Uterus (tissue), 4 donors: Measurements from ENCODE around the gene COL26A1. TPM values are rescaled to one million over a fixed set of nuclear protein-coding genes. Genes with fewer than 3 reads are reported as not detected.

Source experiments
- DNase-seq, 2 donors: peaks; one replicate each; pipeline ENCODE4 v3.0.0-alpha.2; 2019 to 2020
- H3K27ac ChIP-seq, 2 donors: fragments of 200-600 bp; sonication (generic); 1 replicate in 1 of 2; 2 replicates in 1 of 2; pipeline ENCODE4 v1.5.1; 2016 to 2018
- H3K27me3 ChIP-seq, 2 donors: fragments of 200-600 bp; sonication (generic); one replicate each; pipeline ENCODE4 v1.5.1; 2018 to 2019; ENCODE audit warnings: control low read depth in 1 of 2
- H3K36me3 ChIP-seq, 2 donors: fragments of 200-600 bp; sonication (generic); one replicate each; pipeline ENCODE4 v1.5.1; 2019; ENCODE audit warnings: control low read depth in 1 of 2
- H3K4me1 ChIP-seq, 2 donors: fragments of 200-600 bp; sonication (generic); one replicate each; pipeline ENCODE4 v1.5.1; 2018 to 2019; ENCODE audit warnings: control low read depth in 1 of 2
- H3K4me3 ChIP-seq, 2 donors: fragments of 200-600 bp; sonication (generic); 1 replicate in 1 of 2; 2 replicates in 1 of 2; pipeline ENCODE4 v1.5.1; 2018 to 2019; ENCODE audit warnings: mild to moderate bottlenecking in 1 of 2
- H3K9me3 ChIP-seq, 2 donors: fragments of 200-600 bp; sonication (generic); one replicate each; pipeline ENCODE4 v1.5.1; 2019; ENCODE audit warnings: control low read depth in 1 of 2
- POLR2A ChIP-seq, 2 donors: fragments of 450-650 bp; IDR thresholded peaks; one replicate each; pipeline ENCODE4 v1.6.1; 2016; ENCODE audit warnings: antibody characterized with exemption in 2 of 2, mild to moderate bottlenecking in 1 of 2, moderate library complexity in 1 of 2
- intact Hi-C: fragments of 100-400 bp; cut with DNase I; formaldehyde crosslinking; loops from one replicate; pipeline ENCODE4 v1.15.1; 2023; ENCODE audit warnings: low total_unique reads
- total RNA-seq, 4 donors: library from RNA; depleted of rRNA in 3 of 4; stranded (reverse); fragments of >200 nt in 3 of 4; gene quantifications; one replicate each; pipeline versions ENCODE4 v1.1.0 to v1.2.4, GENCODE V29; 2014 to 2023
- TF ChIP-seq, protein P1 (sequence below), 4 experiments: fragments of 200-600 bp in 2 of 4; fragments of 450-650 bp in 2 of 4; sonication (generic) in 2 of 4; IDR thresholded peaks; one replicate each; pipeline ENCODE4 v1.5.1; 2016 to 2019; ENCODE audit warnings: antibody characterized with exemption in 4 of 4, mild to moderate bottlenecking in 2 of 4, moderate library complexity in 1 of 4
- donor health status: DM: yes; HTN: yes; CAD: no.

The COL26A1 gene
- total RNA-seq, 4 donors from 2014 or later = 0.30 to 11.8 TPM; not detected in 2

DNA sequence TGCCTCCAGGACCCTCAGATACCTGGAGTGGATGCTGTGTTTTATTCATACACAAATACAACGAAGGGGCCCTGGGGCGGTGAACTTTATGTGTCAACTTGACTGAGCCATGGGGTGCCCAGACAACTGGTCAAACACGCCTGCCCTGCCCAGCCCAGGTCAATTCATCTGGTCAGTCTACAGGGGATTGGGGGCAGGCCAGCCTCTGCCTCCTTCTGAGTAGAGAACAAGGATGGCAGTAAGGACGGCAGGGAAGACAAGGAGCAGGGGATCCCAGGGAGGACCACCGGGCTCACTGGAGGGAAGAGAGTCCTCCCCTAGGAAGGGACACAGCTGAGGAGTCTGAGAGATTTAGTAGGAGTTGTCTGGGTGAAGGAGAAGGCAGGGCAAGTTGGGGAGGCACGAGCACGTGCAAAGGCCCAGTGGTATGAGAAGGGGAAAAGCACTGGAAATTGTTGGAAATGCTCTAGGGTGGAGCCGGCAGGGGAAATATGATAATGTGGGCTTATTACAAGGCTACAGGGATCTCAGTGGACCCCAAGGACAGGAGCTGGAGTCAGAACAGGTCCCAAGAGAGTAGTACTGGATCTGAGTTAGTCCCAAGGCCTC is 203.0 kb downstream of the COL26A1 start:
- no peaks in the 10 kb centered on the region for H3K27me3 ChIP-seq
- no peaks in the 10 kb centered on the region for H3K36me3 ChIP-seq
- H3K27ac ChIP-seq = no peak overlapping the region
- H3K4me1 ChIP-seq = no peaks in the 10 kb centered on the region
- no peaks in the 10 kb centered on the region for H3K9me3 ChIP-seq
- peak in 1 of 2 donors; percentile 5 for DNase-seq
- TF ChIP-seq, protein P1, sequence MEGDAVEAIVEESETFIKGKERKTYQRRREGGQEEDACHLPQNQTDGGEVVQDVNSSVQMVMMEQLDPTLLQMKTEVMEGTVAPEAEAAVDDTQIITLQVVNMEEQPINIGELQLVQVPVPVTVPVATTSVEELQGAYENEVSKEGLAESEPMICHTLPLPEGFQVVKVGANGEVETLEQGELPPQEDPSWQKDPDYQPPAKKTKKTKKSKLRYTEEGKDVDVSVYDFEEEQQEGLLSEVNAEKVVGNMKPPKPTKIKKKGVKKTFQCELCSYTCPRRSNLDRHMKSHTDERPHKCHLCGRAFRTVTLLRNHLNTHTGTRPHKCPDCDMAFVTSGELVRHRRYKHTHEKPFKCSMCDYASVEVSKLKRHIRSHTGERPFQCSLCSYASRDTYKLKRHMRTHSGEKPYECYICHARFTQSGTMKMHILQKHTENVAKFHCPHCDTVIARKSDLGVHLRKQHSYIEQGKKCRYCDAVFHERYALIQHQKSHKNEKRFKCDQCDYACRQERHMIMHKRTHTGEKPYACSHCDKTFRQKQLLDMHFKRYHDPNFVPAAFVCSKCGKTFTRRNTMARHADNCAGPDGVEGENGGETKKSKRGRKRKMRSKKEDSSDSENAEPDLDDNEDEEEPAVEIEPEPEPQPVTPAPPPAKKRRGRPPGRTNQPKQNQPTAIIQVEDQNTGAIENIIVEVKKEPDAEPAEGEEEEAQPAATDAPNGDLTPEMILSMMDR (IDR thresholded peaks at IDR 0.05) = no peak
- no peak for TF ChIP-seq POLR2A (IDR thresholded peaks at IDR 0.05)
- intact Hi-C loops = no loop called here
- no peak overlapping the region for H3K4me3 ChIP-seq

GRCh38 chr7:101567230-101567629 is 204.6 kb downstream of the COL26A1 start:
- Histone ChIP-seq H3K9me3 (peaks cover 0 to 5% of the 10 kb centered on the region in 2 donors), H3K36me3 (no peaks in the 10 kb centered on the region), H3K4me3 (no peak overlapping the region), H3K27ac (no peak overlapping the region), H3K27me3 (no peaks in the 10 kb centered on the region), H3K4me1 (no peaks in the 10 kb centered on the region)
- intact Hi-C loops = no loop called here
- no peak for DNase-seq
- TF ChIP-seq, protein P1 (IDR thresholded peaks at IDR 0.05) = no peak
- TF ChIP-seq POLR2A (IDR thresholded peaks at IDR 0.05) = no peak

GRCh38 chr7:101572156-101572555 is 209.5 kb downstream of the COL26A1 start:
- H3K4me3 ChIP-seq = no peak overlapping the region
- TF ChIP-seq, protein P1 (IDR thresholded peaks at IDR 0.05) = no peak
- no peak for TF ChIP-seq POLR2A (IDR thresholded peaks at IDR 0.05)
- no peaks in the 10 kb centered on the region for H3K36me3 ChIP-seq
- H3K27me3 ChIP-seq = no peaks in the 10 kb centered on the region
- intact Hi-C loops = no loop called here
- peaks cover 0 to 6% of the 10 kb centered on the region in 2 donors for H3K9me3 ChIP-seq
- no peaks in the 10 kb centered on the region for H3K4me1 ChIP-seq
- DNase-seq = no peak
- no peak overlapping the region for H3K27ac ChIP-seq

GRCh38 chr7:101575168-101575567 is 212.5 kb downstream of the COL26A1 start:
- Histone ChIP-seq H3K27ac (no peak overlapping the region), H3K4me1 (no peaks in the 10 kb centered on the region), H3K4me3 (no peak overlapping the region), H3K27me3 (no peaks in the 10 kb centered on the region), H3K9me3 (peaks cover 0 to 6% of the 10 kb centered on the region in 2 donors), H3K36me3 (no peaks in the 10 kb centered on the region)
- TF ChIP-seq POLR2A (IDR thresholded peaks at IDR 0.05) = no peak
- TF ChIP-seq, protein P1 (IDR thresholded peaks at IDR 0.05) = no peak
- intact Hi-C loops = no loop called here
- no peak for DNase-seq

GRCh38 chr7:101575721-101576120 is 213.0 kb downstream of the COL26A1 start:
- Histone ChIP-seq H3K27ac (no peak overlapping the region), H3K27me3 (no peaks in the 10 kb centered on the region), H3K36me3 (no peaks in the 10 kb centered on the region), H3K9me3 (peaks cover 0 to 6% of the 10 kb centered on the region in 2 donors), H3K4me1 (no peaks in the 10 kb centered on the region), H3K4me3 (no peak overlapping the region)
- TF ChIP-seq POLR2A (IDR thresholded peaks at IDR 0.05) = no peak
- TF ChIP-seq, protein P1 (IDR thresholded peaks at IDR 0.05) = no peak
- intact Hi-C loops = no loop called here
- no peak for DNase-seq
